GM12873 (cell line): Measurements from ENCODE around the gene GREB1L.

ENCODE experiments used
- CTCF ChIP-seq: IDR thresholded peaks from 2 replicates; pipeline ENCODE4 v1.5.1; 2012; ENCODE audit warnings: low read depth, mild to moderate bottlenecking, moderate library complexity, low read length, control low read depth; ENCODE audit not compliant: insufficient read depth; ENCODE audit errors: missing control alignments

The GREB1L gene

DNA sequence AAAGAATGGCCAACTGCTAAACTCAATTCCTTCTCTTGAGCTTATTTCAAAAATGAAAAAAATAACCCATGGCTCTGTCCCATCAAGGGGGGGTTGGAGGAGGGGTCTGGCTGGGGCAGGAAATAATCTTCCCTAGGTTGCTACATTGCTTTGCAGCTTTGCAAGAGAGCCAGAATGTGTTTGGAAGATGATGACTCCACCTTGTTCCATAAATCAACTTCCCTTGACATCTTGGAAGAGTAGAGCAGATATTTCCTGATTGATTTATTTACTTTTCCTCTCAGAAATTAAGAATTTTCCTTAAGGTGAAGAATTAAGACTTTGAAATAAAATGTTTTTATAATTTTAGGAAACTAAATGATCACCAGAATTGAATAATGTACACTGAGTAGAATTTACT lies 317.2 kb downstream of the GREB1L start:
- no peak for TF ChIP-seq CTCF

- TF ChIP-seq CTCF, result no peak
Measured at GRCh38 chr18:21571772-21572171, 329.7 kb downstream of the GREB1L start.
